IMR-90 (cell line): Measurements from ENCODE around the gene DTX1. TPM values are rescaled to one million over a fixed set of nuclear protein-coding genes. Genes with fewer than 3 reads are reported as not detected.

Experiments
- ATAC-seq: fragments of 200-7000 bp; cut with Tn5 transposase; 2 replicates; pipeline ENCODE4 v1.9.1; 2020; ENCODE audit warnings: low read depth, mild to moderate bottlenecking, moderate library complexity
- BruUV-seq: library from RNA; stranded (reverse); fragments of 400-500 nt; replicated peaks from 2 replicates; lab custom pipeline; 2021; lab: Mats Ljungman, UMichigan
- CTCF ChIA-PET: fragments of 300-600 bp; formaldehyde crosslinking; extraction: SDS; loops from one replicate; lab custom pipeline; 2021; ENCODE audit warnings: antibody characterized with exemption; lab: Yijun Ruan, JAX
- POLR2A ChIA-PET: fragments of 300-600 bp; sonication (Branson Sonifier 250); formaldehyde crosslinking; loops from one replicate; lab custom pipeline; 2022; ENCODE audit warnings: antibody characterized with exemption; ENCODE audit not compliant: unreplicated experiment; lab: Charles Lee
- DNase-seq: peaks from one replicate; pipeline ENCODE4 v3.0.0; 2013
- H2AFZ ChIP-seq: replicated peaks from 2 replicates; pipeline ENCODE3; 2013; ENCODE audit warnings: low read length, mild to moderate bottlenecking; ENCODE audit not compliant: poor library complexity
- H2AK5ac ChIP-seq: 2 replicates; pipeline ENCODE4 v1.6.1; 2013; ENCODE audit warnings: low read depth, low read length, inconsistent platforms
- H2AK9ac ChIP-seq: replicated peaks from 2 replicates; pipeline ENCODE3; 2013; ENCODE audit warnings: mild to moderate bottlenecking, low read depth, low read length, moderate library complexity; ENCODE audit not compliant: poor library complexity
- H2BK120ac ChIP-seq: 2 replicates; pipeline ENCODE4 v1.6.1; 2013; ENCODE audit warnings: low read depth, low read length, inconsistent platforms
- H2BK15ac ChIP-seq: 3 replicates; pipeline ENCODE4 v1.6.1; 2013; ENCODE audit warnings: low read depth, low read length, inconsistent platforms
- H2BK20ac ChIP-seq: 2 replicates; pipeline ENCODE4 v1.6.1; 2013; ENCODE audit warnings: low read depth, mild to moderate bottlenecking, inconsistent platforms, low read length, moderate library complexity
- H2BK5ac ChIP-seq: 2 replicates; pipeline ENCODE4 v1.6.1; 2013; ENCODE audit warnings: mild to moderate bottlenecking, low read depth, low read length, inconsistent platforms; ENCODE audit not compliant: poor library complexity, severe bottlenecking
- H3K14ac ChIP-seq: replicated peaks from 2 replicates; pipeline ENCODE4 v1.6.1; 2013; ENCODE audit warnings: low read depth, low read length, inconsistent platforms
- H3K18ac ChIP-seq: 2 replicates; pipeline ENCODE4 v1.6.1; 2013; ENCODE audit warnings: low read depth, low read length, control low read depth
- H3K23ac ChIP-seq: 2 replicates; pipeline ENCODE4 v1.6.1; 2013; ENCODE audit warnings: low read depth, low read length, inconsistent platforms
- H3K27ac ChIP-seq: 2 replicates; pipeline ENCODE4 v1.5.1; 2013; ENCODE audit warnings: mild to moderate bottlenecking, control low read depth, low read length; ENCODE audit not compliant: insufficient read depth
- H3K27me3 ChIP-seq: 2 replicates; pipeline ENCODE4 v1.6.1; 2013; ENCODE audit warnings: low read length; ENCODE audit not compliant: control insufficient read depth, insufficient read depth
- H3K36me3 ChIP-seq: 2 replicates; pipeline ENCODE4 v1.6.1; 2013; ENCODE audit warnings: low read length, mixed read lengths; ENCODE audit not compliant: control insufficient read depth, insufficient read depth
- H3K4ac ChIP-seq: 2 replicates; pipeline ENCODE4 v1.6.1; 2013; ENCODE audit warnings: low read depth, low read length, inconsistent platforms
- H3K4me1 ChIP-seq: 2 replicates; pipeline ENCODE4 v1.6.1; 2013; ENCODE audit warnings: low read length, mixed read lengths; ENCODE audit not compliant: control insufficient read depth, insufficient read depth
- H3K4me2 ChIP-seq: 2 replicates; pipeline ENCODE4 v1.6.1; 2013; ENCODE audit warnings: low read depth, mild to moderate bottlenecking, control low read depth, low read length, moderate library complexity
- H3K4me3 ChIP-seq: 2 replicates; pipeline ENCODE4 v1.5.1; 2013; ENCODE audit warnings: low read depth, mild to moderate bottlenecking, control low read depth, low read length, moderate library complexity; ENCODE audit not compliant: insufficient read depth
- H3K56ac ChIP-seq: 2 replicates; pipeline ENCODE4 v1.6.1; 2013; ENCODE audit warnings: low read length, inconsistent platforms; ENCODE audit not compliant: insufficient read depth; ENCODE audit errors: extremely low read depth
- H3K79me1 ChIP-seq, 2 experiments: 2 replicates each; pipeline ENCODE4 v1.6.1; 2013; ENCODE audit warnings: low read length in 2 of 2, inconsistent platforms in 1 of 2, low read depth in 1 of 2
- H3K9ac ChIP-seq: 2 replicates; pipeline ENCODE4 v1.6.1; 2013; ENCODE audit warnings: low read depth, low read length, control low read depth
- H3K9me1 ChIP-seq: 2 replicates; pipeline ENCODE4 v1.6.1; 2013; ENCODE audit warnings: low read length, inconsistent platforms; ENCODE audit not compliant: insufficient read depth
- H3K9me3 ChIP-seq: 2 replicates; pipeline ENCODE4 v1.6.1; 2013; ENCODE audit warnings: low read length; ENCODE audit not compliant: control insufficient read depth, insufficient read depth
- H4K20me1 ChIP-seq: 2 replicates; pipeline ENCODE4 v1.6.1; 2013; ENCODE audit warnings: low read length, inconsistent platforms; ENCODE audit not compliant: insufficient read depth
- H4K5ac ChIP-seq: 2 replicates; pipeline ENCODE4 v1.6.1; 2013; ENCODE audit warnings: mild to moderate bottlenecking, low read depth, low read length, control low read depth
- H4K8ac ChIP-seq, 2 experiments: 2 replicates each; pipeline ENCODE4 v1.6.1; 2013; ENCODE audit warnings: low read depth in 2 of 2, low read length in 2 of 2, control low read depth in 1 of 2, inconsistent platforms in 1 of 2
- H4K91ac ChIP-seq: 2 replicates; pipeline ENCODE4 v1.6.1; 2013; ENCODE audit warnings: low read depth, low read length, inconsistent platforms; ENCODE audit not compliant: insufficient read depth
- BHLHE40 ChIP-seq: fragments of 150-350 bp; IDR thresholded peaks from 2 replicates; pipeline ENCODE4 v1.6.1; 2016; ENCODE audit warnings: mild to moderate bottlenecking, low read depth, low read length
- CEBPB ChIP-seq: IDR thresholded peaks from 2 replicates; pipeline ENCODE4 v1.6.1; 2012; ENCODE audit warnings: low read depth, low read length, improper control_type of control experiment
- FOS ChIP-seq: fragments of 150-350 bp; IDR thresholded peaks from 2 replicates; pipeline ENCODE4 v1.6.1; 2016; ENCODE audit warnings: low read depth, low read length
- MAFK ChIP-seq: IDR thresholded peaks from 2 replicates; pipeline ENCODE4 v1.6.1; 2012; ENCODE audit warnings: low read depth, low read length, improper control_type of control experiment
- MXI1 ChIP-seq: IDR thresholded peaks from 2 replicates; pipeline ENCODE4 v1.6.1; 2012; ENCODE audit warnings: low read depth, mild to moderate bottlenecking, low read length, moderate library complexity, borderline replicate concordance
- POLR2A ChIP-seq: IDR thresholded peaks from 2 replicates; pipeline ENCODE4 v1.6.1; 2012; ENCODE audit warnings: mild to moderate bottlenecking, low read depth, low read length
- RAD21 ChIP-seq: IDR thresholded peaks from 2 replicates; pipeline ENCODE4 v1.6.1; 2012; ENCODE audit warnings: low read length, improper control_type of control experiment
- RCOR1 ChIP-seq: IDR thresholded peaks from 2 replicates; pipeline ENCODE4 v1.6.1; 2012; ENCODE audit warnings: mild to moderate bottlenecking, low read length, improper control_type of control experiment; ENCODE audit not compliant: insufficient replicate concordance
- SMC3 ChIP-seq: fragments of 150-350 bp; IDR thresholded peaks from 2 replicates; pipeline ENCODE4 v1.6.1; 2016; ENCODE audit warnings: low read depth, mild to moderate bottlenecking, antibody characterized with exemption, low read length, moderate library complexity
- WGBS, 2 experiments: methylation state at CpG; one replicate each; pipeline versions ENCODE4 v1.1.5 to v1.1.7; 2013; ENCODE audit warnings: missing lambda C conversion rate in 2 of 2; ENCODE audit not compliant: insufficient read length in 1 of 2; ENCODE audit errors: extremely low coverage in 2 of 2; 5-methylcytosine and 5-hydroxymethylcytosine counted together
- dilution Hi-C: fragments of 300-500 bp; cut with HindIII; formaldehyde crosslinking; loops from one replicate; pipeline ENCODE4 v1.14.3; 2018; ENCODE audit warnings: low sequenced_read_pairs; ENCODE audit not compliant: unreplicated experiment
- in situ Hi-C: fragments of 300-500 bp; cut with MboI; formaldehyde crosslinking; loops from 3 replicates; pipeline ENCODE4 v1.14.3; 2019; ENCODE audit warnings: low sequenced_read_pairs, inconsistent platforms, mixed read lengths
- intact Hi-C: fragments of 100-400 bp; cut with micrococcal nuclease; formaldehyde crosslinking; loops from 2 replicates; pipeline ENCODE4 v1.10.0; 2022
- polyA plus RNA-seq, 3 experiments: library from polyadenylated mRNA; depleted of rRNA; stranded (reverse); fragments of >200 nt; gene quantifications; 2 replicates each; pipeline ENCODE4 v1.2.3, GENCODE V29; 2012; ENCODE audit warnings: low replicate concordance in 1 of 3
- total RNA-seq: library from RNA; depleted of rRNA; stranded (reverse); fragments of >200 nt; gene quantifications from 2 replicates; pipeline ENCODE4 v1.2.3, GENCODE V29; 2012
- TF ChIP-seq, protein P1 (sequence below): fragments of 150-350 bp; IDR thresholded peaks from 2 replicates; pipeline ENCODE4 v1.6.1; 2017; ENCODE audit warnings: mild to moderate bottlenecking, antibody characterized with exemption, low read length, low read depth
- TF ChIP-seq, protein P2 (sequence below): conservative IDR thresholded peaks from 2 replicates; pipeline ENCODE4 v1.5.1; 2012; ENCODE audit warnings: mild to moderate bottlenecking, low read depth, low read length, improper control_type of control experiment
- TF ChIP-seq, protein P3 (sequence below): fragments of 150-350 bp; IDR thresholded peaks from 2 replicates; pipeline ENCODE4 v1.6.1; 2016; ENCODE audit warnings: low read depth, mild to moderate bottlenecking, low read length, moderate library complexity, borderline replicate concordance

Gene DTX1
- total and polyA plus RNA-seq, 2 of the 4 experiments (the other 2 are of a cell fraction): not detected

DNA sequence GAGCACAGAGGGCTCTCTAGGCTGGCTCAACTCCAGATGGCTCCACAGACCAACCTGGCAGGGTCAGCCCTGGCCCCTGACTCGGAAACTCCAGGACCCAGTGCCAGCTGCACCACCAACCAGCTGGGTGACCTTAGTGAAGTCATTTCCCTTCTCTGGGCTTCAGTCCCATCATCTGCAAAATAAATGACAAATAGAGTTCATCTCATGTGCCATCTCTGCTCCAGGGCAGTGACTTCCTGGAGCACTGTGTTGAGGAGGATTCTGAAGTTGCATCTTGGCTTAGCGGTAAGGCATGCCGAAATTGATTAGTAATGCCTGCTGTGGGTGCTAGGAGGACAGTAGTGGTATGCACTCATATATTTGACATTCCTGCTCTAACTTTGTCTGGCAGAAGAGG lies 31.5 kb downstream of the DTX1 start:
- ChIA-PET CTCF (no interaction called here), POLR2A (no interaction called here)
- no peak overlapping the region for H4K8ac ChIP-seq
- H3K4ac ChIP-seq: no peak overlapping the region
- dilution Hi-C loops (no loop called here), intact Hi-C loops (no loop called here), in situ Hi-C loops (no loop called here)
- H3K56ac ChIP-seq: no peak overlapping the region
- no peak overlapping the region for H2AK5ac ChIP-seq
- ATAC-seq (no peak), DNase-seq (no peak)
- H3K4me3 ChIP-seq: no peak overlapping the region
- no peaks in the 10 kb centered on the region for H3K79me1 ChIP-seq
- H3K9me3 ChIP-seq: no peaks in the 10 kb centered on the region
- H3K9me1 ChIP-seq: no peaks in the 10 kb centered on the region
- H3K9ac ChIP-seq: no peak overlapping the region
- H2BK15ac ChIP-seq: no peak overlapping the region
- no peak overlapping the region for H4K5ac ChIP-seq
- H3K4me1 ChIP-seq: no peaks in the 10 kb centered on the region
- H3K4me2 ChIP-seq: no peak overlapping the region
- no peak overlapping the region for H2AFZ ChIP-seq
- H3K27me3 ChIP-seq: peaks cover 12% of the 10 kb centered on the region; the same call in 1 of the 2 replicates
- no peak overlapping the region for H2BK20ac ChIP-seq
- H3K27ac ChIP-seq: no peak overlapping the region
- no peak overlapping the region for H2BK5ac ChIP-seq
- no TSS peak for BruUV-seq
- H3K23ac ChIP-seq: no peak overlapping the region
- H4K20me1 ChIP-seq: no peaks in the 10 kb centered on the region
- H3K36me3 ChIP-seq: no peaks in the 10 kb centered on the region
- TF ChIP-seq, protein P1, sequence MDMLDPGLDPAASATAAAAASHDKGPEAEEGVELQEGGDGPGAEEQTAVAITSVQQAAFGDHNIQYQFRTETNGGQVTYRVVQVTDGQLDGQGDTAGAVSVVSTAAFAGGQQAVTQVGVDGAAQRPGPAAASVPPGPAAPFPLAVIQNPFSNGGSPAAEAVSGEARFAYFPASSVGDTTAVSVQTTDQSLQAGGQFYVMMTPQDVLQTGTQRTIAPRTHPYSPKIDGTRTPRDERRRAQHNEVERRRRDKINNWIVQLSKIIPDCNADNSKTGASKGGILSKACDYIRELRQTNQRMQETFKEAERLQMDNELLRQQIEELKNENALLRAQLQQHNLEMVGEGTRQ: no peak
- no peak for TF ChIP-seq CEBPB
- TF ChIP-seq, protein P2, sequence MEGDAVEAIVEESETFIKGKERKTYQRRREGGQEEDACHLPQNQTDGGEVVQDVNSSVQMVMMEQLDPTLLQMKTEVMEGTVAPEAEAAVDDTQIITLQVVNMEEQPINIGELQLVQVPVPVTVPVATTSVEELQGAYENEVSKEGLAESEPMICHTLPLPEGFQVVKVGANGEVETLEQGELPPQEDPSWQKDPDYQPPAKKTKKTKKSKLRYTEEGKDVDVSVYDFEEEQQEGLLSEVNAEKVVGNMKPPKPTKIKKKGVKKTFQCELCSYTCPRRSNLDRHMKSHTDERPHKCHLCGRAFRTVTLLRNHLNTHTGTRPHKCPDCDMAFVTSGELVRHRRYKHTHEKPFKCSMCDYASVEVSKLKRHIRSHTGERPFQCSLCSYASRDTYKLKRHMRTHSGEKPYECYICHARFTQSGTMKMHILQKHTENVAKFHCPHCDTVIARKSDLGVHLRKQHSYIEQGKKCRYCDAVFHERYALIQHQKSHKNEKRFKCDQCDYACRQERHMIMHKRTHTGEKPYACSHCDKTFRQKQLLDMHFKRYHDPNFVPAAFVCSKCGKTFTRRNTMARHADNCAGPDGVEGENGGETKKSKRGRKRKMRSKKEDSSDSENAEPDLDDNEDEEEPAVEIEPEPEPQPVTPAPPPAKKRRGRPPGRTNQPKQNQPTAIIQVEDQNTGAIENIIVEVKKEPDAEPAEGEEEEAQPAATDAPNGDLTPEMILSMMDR: no peak
- no peak for TF ChIP-seq FOS
- TF ChIP-seq BHLHE40: no peak
- no peak for TF ChIP-seq RAD21
- TF ChIP-seq POLR2A: no peak
- TF ChIP-seq, protein P3, sequence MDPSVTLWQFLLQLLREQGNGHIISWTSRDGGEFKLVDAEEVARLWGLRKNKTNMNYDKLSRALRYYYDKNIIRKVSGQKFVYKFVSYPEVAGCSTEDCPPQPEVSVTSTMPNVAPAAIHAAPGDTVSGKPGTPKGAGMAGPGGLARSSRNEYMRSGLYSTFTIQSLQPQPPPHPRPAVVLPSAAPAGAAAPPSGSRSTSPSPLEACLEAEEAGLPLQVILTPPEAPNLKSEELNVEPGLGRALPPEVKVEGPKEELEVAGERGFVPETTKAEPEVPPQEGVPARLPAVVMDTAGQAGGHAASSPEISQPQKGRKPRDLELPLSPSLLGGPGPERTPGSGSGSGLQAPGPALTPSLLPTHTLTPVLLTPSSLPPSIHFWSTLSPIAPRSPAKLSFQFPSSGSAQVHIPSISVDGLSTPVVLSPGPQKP: no peak
- no peak for TF ChIP-seq RCOR1
- TF ChIP-seq MAFK: no peak
- no peak for TF ChIP-seq MXI1
- no peak for TF ChIP-seq SMC3
- WGBS, 2 experiments: 100% methylated on average over 2 of the region's 3 CpGs; no CpG with 5 or more reads in 1 of the 2 experiments
- H4K91ac ChIP-seq: no peak overlapping the region
- H2BK120ac ChIP-seq: no peak overlapping the region
- H2AK9ac ChIP-seq: no peak overlapping the region
- no peak overlapping the region for H3K18ac ChIP-seq
- no peak overlapping the region for H3K14ac ChIP-seq
